AG09309 (cell line): ENCODE results near the gene SLC47A1.

Source experiments
- DNase-seq: peaks from one replicate; pipeline ENCODE4 v3.0.0-alpha.2; 2010; ENCODE audit warnings: low read depth
- H3K4me3 ChIP-seq: 2 replicates; pipeline ENCODE4 v1.5.1; 2011; ENCODE audit warnings: mild to moderate bottlenecking, low read depth, low read length, moderate library complexity; ENCODE audit not compliant: control insufficient read depth
- TF ChIP-seq, protein P1 (sequence below): IDR thresholded peaks from 2 replicates; pipeline ENCODE4 v1.5.1; 2011; ENCODE audit warnings: mild to moderate bottlenecking, low read depth, low read length, inconsistent platforms; ENCODE audit not compliant: insufficient read depth, control insufficient read depth; ENCODE audit errors: missing control alignments

Gene SLC47A1

DNA sequence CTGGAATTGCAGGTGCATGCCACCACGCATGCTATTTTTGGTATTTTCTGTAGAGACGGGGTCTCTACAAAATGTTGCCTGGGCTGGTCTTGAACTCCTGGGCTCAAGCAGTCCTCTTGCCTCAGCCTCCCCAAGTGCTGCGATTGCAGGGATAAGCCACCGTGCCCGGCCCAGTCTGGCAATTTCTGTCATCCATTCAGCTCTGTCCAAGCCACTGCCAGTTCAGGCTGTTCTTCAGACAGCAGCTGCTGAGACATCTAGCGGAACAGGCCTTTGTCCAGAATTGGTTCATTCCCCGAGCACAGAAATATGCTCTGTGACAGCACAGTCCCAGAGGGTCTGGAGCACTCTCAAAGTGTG, 5.4 kb downstream of the SLC47A1 start:
- TF ChIP-seq, protein P1, sequence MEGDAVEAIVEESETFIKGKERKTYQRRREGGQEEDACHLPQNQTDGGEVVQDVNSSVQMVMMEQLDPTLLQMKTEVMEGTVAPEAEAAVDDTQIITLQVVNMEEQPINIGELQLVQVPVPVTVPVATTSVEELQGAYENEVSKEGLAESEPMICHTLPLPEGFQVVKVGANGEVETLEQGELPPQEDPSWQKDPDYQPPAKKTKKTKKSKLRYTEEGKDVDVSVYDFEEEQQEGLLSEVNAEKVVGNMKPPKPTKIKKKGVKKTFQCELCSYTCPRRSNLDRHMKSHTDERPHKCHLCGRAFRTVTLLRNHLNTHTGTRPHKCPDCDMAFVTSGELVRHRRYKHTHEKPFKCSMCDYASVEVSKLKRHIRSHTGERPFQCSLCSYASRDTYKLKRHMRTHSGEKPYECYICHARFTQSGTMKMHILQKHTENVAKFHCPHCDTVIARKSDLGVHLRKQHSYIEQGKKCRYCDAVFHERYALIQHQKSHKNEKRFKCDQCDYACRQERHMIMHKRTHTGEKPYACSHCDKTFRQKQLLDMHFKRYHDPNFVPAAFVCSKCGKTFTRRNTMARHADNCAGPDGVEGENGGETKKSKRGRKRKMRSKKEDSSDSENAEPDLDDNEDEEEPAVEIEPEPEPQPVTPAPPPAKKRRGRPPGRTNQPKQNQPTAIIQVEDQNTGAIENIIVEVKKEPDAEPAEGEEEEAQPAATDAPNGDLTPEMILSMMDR, result no peak
- DNase-seq, result no peak
- H3K4me3 ChIP-seq, result no peak overlapping the region

GRCh38 chr17:19539841-19540311, 6.2 kb downstream of the SLC47A1 start:
- TF ChIP-seq, protein P1, result no peak
- H3K4me3 ChIP-seq, result no peak overlapping the region
- DNase-seq, result no peak

- H3K4me3 ChIP-seq, result no peak overlapping the region
- TF ChIP-seq, protein P1, result no peak
- no peak for DNase-seq
These were observed 7.2 kb downstream of the SLC47A1 start for GRCh38 chr17:19540706-19541370.

GRCh38 chr17:19541445-19541844, 7.8 kb downstream of the SLC47A1 start:
- H3K4me3 ChIP-seq, result no peak overlapping the region
- DNase-seq, result no peak
- TF ChIP-seq, protein P1, result no peak

- TF ChIP-seq, protein P1, result no peak
- no peak overlapping the region for H3K4me3 ChIP-seq
- DNase-seq, result no peak
These were observed 8.6 kb downstream of the SLC47A1 start for GRCh38 chr17:19542247-19542646.

GRCh38 chr17:19544366-19544765, 10.7 kb downstream of the SLC47A1 start:
- no peak for DNase-seq
- H3K4me3 ChIP-seq, result no peak overlapping the region
- TF ChIP-seq, protein P1, result no peak
